ENCODE results near the gene SERPINF2. TPM values are rescaled to one million over a fixed set of nuclear protein-coding genes. Genes with fewer than 3 reads are reported as not detected.
"Not testable (repeated sequence)": the region's sequence is repeated elsewhere in the genome, so short reads cannot be mapped to it uniquely, and the experiment has no call there.

The SERPINF2 gene
- total RNA-seq, 1 experiment from 2014 or later, result not detected

GRCh38 chr17:1737531-1738291 is 5.0 kb upstream of the SERPINF2 start:
- Histone ChIP-seq H3K27me3 (no peaks in the 10 kb centered on the region), H3K27ac (no peak overlapping the region), H3K4me3 (no peak overlapping the region), H3K36me3 (no peaks in the 10 kb centered on the region), H3K9me3 (replicated peaks) (no peaks in the 10 kb centered on the region), H3K4me1 (peaks cover 8% of the 10 kb centered on the region)
- DNase-seq, result no peak

- H3K4me1 ChIP-seq; H3K9me3 ChIP-seq (replicated peaks); DNase-seq: not testable (repeated sequence)
Observed at GRCh38 chr17:1741899-1742298, 772 bp upstream of the SERPINF2 start.

GRCh38 chr17:1743088-1743439 is 393 bp downstream of the SERPINF2 start:
- Histone ChIP-seq H3K27ac (no peak overlapping the region), H3K4me1 (no peaks in the 10 kb centered on the region), H3K36me3 (no peaks in the 10 kb centered on the region), H3K9me3 (replicated peaks) (no peaks in the 10 kb centered on the region), H3K4me3 (no peak overlapping the region), H3K27me3 (no peaks in the 10 kb centered on the region)
- DNase-seq, result no peak

More at GRCh38 chr17:1741899-1742298, 772 bp upstream of the SERPINF2 start:
- not testable (repeated sequence) for H3K27me3 ChIP-seq, H3K36me3 ChIP-seq, H3K4me3 ChIP-seq, H3K27ac ChIP-seq

GRCh38 chr17:1744551-1745512 is 2.2 kb downstream of the SERPINF2 start:
- Histone ChIP-seq H3K27me3 (no peaks in the 10 kb centered on the region), H3K4me1 (no peaks in the 10 kb centered on the region), H3K27ac (no peak overlapping the region), H3K4me3 (no peak overlapping the region), H3K36me3 (no peaks in the 10 kb centered on the region), H3K9me3 (replicated peaks) (no peaks in the 10 kb centered on the region)
- DNase-seq, result no peak

- no peak for DNase-seq
- no peak overlapping the region for H3K4me3 ChIP-seq
Observed at GRCh38 chr17:1745513-1746020, 2.9 kb downstream of the SERPINF2 start.

GRCh38 chr17:1746975-1747543 is 4.4 kb downstream of the SERPINF2 start:
- H3K4me1 ChIP-seq, result no peaks in the 10 kb centered on the region
- no peak overlapping the region for H3K4me3 ChIP-seq
- no peaks in the 10 kb centered on the region for H3K36me3 ChIP-seq
- H3K27me3 ChIP-seq, result no peaks in the 10 kb centered on the region; the same call in 1 of the 2 replicates
- no peak overlapping the region for H3K27ac ChIP-seq
- H3K9me3 ChIP-seq (replicated peaks), result no peaks in the 10 kb centered on the region
- no peak for DNase-seq

More at GRCh38 chr17:1745513-1746020, 2.9 kb downstream of the SERPINF2 start:
- Histone ChIP-seq H3K9me3 (replicated peaks) (no peaks in the 10 kb centered on the region), H3K4me1 (no peaks in the 10 kb centered on the region), H3K27me3 (no peaks in the 10 kb centered on the region), H3K36me3 (no peaks in the 10 kb centered on the region), H3K27ac (no peak overlapping the region)

- Histone ChIP-seq H3K4me1 (0 out of 2 replicates have a peak, but pooled peaks cover 3% of the 10 kb centered on the region), H3K4me3 (no peak overlapping the region), H3K9me3 (replicated peaks) (no peaks in the 10 kb centered on the region), H3K27me3 (no peaks in the 10 kb centered on the region; the same call in 1 of the 2 replicates), H3K27ac (no peak overlapping the region), H3K36me3 (no peaks in the 10 kb centered on the region)
- no peak for DNase-seq
Observed at GRCh38 chr17:1750628-1751027, 8.0 kb downstream of the SERPINF2 start.

- Histone ChIP-seq H3K4me1 (0 out of 2 replicates have a peak, but pooled peaks cover 3% of the 10 kb centered on the region), H3K27ac (no peak overlapping the region), H3K9me3 (replicated peaks) (no peaks in the 10 kb centered on the region), H3K4me3 (no peak overlapping the region), H3K27me3 (no peaks in the 10 kb centered on the region; the same call in 1 of the 2 replicates), H3K36me3 (no peaks in the 10 kb centered on the region)
- DNase-seq, result no peak
Observed at GRCh38 chr17:1752425-1753262, 10.0 kb downstream of the SERPINF2 start.

- H3K27me3 ChIP-seq, result no peaks in the 10 kb centered on the region; the same call in 1 of the 2 replicates
- no peak for DNase-seq
- H3K4me1 ChIP-seq, result 0 out of 2 replicates have a peak, but pooled peaks cover 3% of the 10 kb centered on the region
- no peak overlapping the region for H3K27ac ChIP-seq
- H3K4me3 ChIP-seq, result no peak overlapping the region
- no peaks in the 10 kb centered on the region for H3K9me3 ChIP-seq (replicated peaks)
- H3K36me3 ChIP-seq, result no peaks in the 10 kb centered on the region
Observed at GRCh38 chr17:1753767-1754429, 11.2 kb downstream of the SERPINF2 start.

GRCh38 chr17:1754430-1755112 is 11.9 kb downstream of the SERPINF2 start:
- no peak overlapping the region for H3K27ac ChIP-seq
- H3K36me3 ChIP-seq, result no peaks in the 10 kb centered on the region
- H3K27me3 ChIP-seq, result no peaks in the 10 kb centered on the region; the same call in 1 of the 2 replicates
- no peak for DNase-seq
- no peak overlapping the region for H3K4me3 ChIP-seq
- 0 out of 2 replicates have a peak, but pooled peaks cover 3% of the 10 kb centered on the region for H3K4me1 ChIP-seq
- no peaks in the 10 kb centered on the region for H3K9me3 ChIP-seq (replicated peaks)

GRCh38 chr17:1755252-1755826 is 12.7 kb downstream of the SERPINF2 start:
- H3K36me3 ChIP-seq, result no peaks in the 10 kb centered on the region
- 0 out of 2 replicates have a peak, but pooled peaks cover 3% of the 10 kb centered on the region for H3K4me1 ChIP-seq
- no peaks in the 10 kb centered on the region; the same call in 1 of the 2 replicates for H3K27me3 ChIP-seq
- no peak overlapping the region; the same call in 1 of the 2 replicates for H3K4me3 ChIP-seq
- no peak overlapping the region for H3K27ac ChIP-seq
- H3K9me3 ChIP-seq (replicated peaks), result no peaks in the 10 kb centered on the region
- no peak for DNase-seq

- Histone ChIP-seq H3K36me3 (no peaks in the 10 kb centered on the region), H3K4me3 (no peak overlapping the region), H3K4me1 (peaks cover 3% of the 10 kb centered on the region; the same call in 1 of the 2 replicates), H3K9me3 (replicated peaks) (no peaks in the 10 kb centered on the region), H3K27me3 (no peaks in the 10 kb centered on the region; the same call in 1 of the 2 replicates), H3K27ac (no peak overlapping the region)
- DNase-seq, result no peak
Observed at GRCh38 chr17:1755827-1756262, 13.2 kb downstream of the SERPINF2 start.

Measured in SJCRH30 (cell line).